Activated CD4-positive, alpha-beta T cell treated with anti-CD3 and anti-CD28 coated beads, Interleukin-2, Interleukin-6, amounts not matched to agents 100 ng/mL and 50 ng/mL, durations not matched to agents 16 hours and 8 hours (primary cell): ENCODE data around the gene PCBP4.
A peak's percentile ranks its signal among the peaks of the same experiment; 100 is the strongest.

ENCODE experiments used
- DNase-seq: peaks from one replicate; pipeline ENCODE4 v3.0.0-alpha.2; 2020

PCBP4 gene

GRCh38 chr3:51954713-51955112 is 12.5 kb downstream of the PCBP4 start:
- no peak for DNase-seq

GRCh38 chr3:51954105-51954504 is 13.1 kb downstream of the PCBP4 start:
- DNase-seq = no peak

DNA sequence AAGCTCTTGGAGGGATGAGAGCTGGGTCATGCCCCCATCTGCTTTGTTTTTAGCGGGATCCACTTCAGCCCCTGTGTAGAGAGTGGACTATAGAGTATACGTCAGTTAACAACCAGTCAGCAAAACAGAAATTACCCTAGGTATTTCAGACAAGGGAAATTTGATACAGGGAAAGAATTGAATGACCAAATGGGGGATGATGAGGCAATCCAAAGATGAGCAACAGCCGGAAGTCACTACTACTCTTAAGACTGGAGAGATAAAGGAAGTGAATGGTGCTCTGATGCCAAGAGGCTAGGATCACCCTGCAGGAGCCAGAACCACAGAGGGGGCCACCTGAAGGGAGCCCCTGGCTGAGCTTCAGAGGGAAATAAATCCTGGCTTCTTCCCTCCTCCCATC is 13.8 kb downstream of the PCBP4 start:
- no peak for DNase-seq

GRCh38 chr3:51950899-51951298 is 16.4 kb downstream of the PCBP4 start:
- no peak for DNase-seq

DNA sequence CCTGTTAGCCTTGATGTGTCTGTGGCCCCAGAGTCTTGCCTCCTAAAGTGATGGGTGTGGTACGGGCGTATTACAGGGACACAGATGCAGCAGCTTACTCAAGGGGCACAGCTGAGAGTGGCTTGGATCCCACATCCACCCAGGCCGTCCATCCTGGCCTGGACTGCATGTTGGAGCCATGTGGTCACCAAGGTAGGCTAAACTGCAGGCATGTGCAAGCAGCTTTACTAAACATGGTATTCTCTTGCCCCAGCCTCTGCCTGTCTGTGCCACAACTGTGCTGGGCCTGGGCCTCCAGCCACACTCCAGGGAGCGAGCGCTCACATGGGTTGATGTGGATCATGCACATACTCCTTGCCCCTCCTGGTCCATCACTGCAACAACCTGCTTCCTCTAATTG is 18.1 kb downstream of the PCBP4 start:
- no peak for DNase-seq

DNA sequence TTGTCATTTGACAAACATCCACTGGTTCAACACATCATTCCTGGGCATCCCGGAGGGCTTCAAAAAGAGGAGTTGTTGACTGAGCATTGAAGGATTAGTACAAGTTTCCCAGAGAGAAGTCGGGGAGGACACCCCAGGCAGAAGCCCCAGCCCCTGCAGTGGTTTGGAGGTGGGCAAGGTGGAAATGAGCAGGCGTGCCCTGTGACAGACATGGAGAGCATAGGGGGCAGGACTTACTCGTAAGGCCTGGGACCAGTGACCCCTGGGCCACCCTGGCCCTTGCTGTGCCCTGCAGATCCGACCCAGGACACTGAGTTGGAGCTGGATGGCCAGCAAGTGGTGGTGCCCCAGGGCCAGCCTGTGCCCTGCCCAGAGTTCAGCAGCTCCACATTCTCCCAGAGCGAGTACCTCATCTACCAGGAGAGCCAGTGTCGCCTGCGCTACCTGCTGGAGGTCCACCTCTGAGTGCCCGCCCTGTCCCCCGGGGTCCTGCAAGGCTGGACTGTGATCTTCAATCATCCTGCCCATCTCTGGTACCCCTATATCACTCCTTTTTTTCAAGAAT is 19.2 kb downstream of the PCBP4 start:
- DNase-seq = no peak

- no peak for DNase-seq
Observed at GRCh38 chr3:51947215-51947900, 19.9 kb downstream of the PCBP4 start.

DNA sequence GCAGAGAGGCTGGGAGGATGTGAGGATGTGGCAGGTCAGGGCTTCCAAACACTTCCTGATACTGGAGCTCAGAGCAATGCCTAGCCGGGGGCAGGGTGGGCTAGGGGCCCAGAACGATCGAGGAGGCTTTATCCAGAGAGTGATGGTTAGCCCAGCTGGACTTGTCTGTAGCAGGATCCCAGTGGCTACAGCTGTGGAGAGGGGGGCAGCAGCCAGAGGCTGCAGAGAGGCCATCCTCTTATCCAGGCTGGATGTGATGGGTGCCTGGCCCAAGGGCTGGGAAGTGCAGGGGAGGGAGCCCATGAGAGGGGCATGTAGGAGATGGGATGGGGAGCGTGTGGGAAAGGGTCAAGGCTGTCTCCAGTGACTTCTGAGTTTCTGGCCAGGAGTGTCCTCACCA is 20.5 kb downstream of the PCBP4 start:
- DNase-seq = no peak

GRCh38 chr3:51945926-51946705 is 21.1 kb downstream of the PCBP4 start:
- no peak for DNase-seq

DNA sequence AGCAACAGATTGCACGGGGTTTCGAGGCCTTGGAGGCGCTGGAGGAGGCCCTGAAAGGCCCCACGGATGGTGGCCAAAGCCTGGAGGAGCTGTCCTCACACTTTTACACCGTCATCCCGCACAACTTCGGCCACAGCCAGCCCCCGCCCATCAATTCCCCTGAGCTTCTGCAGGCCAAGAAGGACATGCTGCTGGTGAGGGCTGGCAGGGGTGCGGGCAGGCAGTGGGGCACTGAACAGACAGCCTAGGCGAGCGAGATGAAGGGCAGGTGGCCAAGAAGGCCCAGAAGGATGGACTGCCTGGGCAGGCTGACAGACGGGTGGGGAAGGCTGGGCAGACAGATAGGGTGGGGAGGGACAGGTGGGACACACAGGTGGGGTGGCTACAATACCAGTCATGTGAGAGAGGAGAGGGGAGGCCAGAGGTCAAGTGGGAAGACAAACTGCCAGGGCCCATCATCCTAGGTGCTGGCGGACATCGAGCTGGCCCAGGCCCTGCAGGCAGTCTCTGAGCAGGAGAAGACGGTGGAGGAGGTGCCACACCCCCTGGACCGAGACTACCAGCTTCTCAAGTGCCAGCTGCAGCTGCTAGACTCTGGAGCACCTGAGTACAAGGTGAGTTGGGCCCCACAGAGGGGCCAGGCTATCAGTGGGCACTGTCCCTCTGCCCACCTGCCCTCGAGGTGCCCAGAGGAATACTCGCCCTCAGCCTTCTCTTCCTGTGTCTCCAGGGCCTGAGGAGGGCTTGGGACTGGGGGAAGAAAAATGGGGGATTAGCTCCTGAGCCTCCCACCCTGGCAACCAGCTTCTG is 22.0 kb downstream of the PCBP4 start:
- no peak for DNase-seq

DNA sequence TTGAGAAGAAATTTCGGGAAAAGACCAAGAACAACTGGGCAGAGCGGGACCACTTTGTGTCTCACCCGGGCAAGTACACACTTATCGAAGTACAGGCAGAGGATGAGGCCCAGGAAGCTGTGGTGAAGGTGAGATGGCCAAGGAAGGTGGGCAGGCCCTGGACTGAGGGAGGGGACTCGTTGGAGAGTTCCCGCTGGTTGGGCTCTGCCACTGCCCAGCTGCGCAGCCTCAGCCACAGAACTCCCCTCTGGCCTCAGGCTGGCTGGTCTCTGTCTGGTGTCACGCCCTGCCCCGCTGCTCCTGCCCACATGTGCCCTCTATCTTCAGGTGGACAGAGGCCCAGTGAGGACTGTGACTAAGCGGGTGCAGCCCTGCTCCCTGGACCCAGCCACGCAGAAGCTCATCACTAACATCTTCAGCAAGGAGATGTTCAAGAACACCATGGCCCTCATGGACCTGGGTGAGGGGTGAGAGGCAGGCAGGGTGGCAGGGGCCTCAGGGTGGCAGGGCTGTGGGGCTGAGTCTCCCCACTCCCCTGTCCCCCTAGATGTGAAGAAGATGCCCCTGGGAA is 22.7 kb downstream of the PCBP4 start:
- no peak for DNase-seq

DNA sequence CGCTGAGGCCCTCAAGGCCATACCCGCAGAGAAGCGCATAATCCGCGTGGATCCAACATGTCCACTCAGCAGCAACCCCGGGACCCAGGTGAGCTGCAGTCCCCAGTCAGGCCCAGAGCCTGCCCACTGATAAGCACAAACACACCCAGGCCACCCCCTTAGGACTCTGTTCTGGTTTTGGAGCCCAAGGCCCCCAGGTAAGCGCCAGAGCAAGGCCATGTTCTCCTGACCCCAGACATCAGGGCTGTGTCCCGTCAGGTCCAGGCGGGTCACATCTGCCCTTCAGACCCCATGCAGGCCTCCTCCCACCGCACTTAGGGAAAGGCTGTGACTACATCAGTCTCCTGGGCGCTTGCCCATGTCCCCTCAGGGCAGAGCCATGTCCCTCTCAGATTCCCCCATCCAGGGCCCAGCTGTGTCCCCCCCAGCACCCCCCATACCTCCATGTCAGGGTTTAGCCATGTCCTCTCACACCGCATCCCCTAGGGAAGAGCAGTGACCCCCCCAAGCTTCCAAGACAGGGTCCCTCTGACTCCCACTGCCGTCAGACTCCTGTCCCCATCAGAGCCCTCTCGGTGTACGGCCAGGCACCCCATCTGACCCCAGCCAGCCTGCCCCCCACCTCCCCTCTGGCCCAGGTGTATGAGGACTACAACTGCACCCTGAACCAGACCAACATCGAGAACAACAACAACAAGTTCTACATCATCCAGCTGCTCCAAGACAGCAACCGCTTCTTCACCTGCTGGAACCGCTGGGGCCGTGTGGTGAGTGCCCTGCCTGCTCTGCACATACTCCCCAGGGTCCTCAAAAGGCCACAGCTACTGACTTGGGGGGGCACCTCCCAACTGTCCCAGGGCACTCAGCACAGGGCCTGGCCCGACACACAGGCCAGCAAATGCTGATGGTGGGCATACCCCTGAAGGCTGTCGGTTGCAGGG is 23.5 kb downstream of the PCBP4 start:
- DNase-seq = no peak

- DNase-seq = peak; percentile 72
Observed at GRCh38 chr3:51942603-51943450, 24.4 kb downstream of the PCBP4 start.

DNA sequence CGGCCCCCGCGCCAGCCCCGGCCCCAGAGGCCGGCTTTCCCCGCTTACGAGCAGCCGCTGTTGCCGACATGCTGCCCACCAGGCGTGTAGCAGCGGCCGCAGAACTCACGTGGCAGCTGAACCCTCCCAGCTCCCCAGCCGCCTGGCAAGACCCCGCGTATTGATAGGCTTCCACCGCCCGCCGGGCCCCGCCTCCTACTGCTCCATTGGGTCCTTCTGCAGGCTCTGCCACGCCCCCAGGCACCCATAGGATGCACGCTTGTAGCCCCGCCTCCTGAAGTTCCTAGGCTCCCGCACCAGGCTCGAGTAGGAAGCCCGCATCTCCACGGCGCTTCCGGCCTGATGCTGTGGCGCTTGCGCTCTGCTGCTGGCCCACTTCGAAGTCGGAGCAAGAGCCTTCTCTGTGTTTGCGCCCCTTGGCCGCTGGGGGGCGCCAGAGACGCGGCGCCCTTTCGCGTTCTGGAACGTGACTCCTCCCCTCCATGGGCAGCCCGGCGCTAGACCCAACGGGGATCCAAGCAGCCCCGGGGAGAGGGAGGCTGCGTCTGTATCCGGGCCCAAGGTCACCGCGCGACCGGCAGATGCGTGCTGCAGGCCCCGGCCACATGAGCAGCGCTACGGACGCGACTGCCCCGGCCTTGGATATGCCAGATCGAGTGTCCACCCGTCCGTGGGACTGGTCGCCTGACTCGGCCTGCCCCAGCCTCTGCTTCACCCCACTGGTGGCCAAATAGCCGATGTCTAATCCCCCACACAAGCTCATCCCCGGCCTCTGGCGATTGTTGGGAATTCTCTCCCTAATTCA is 25.3 kb downstream of the PCBP4 start, which contains the start of the genes PARP3 and RRP9:
TSS of gene PARP3 (plus strand) at position 566 of the 805 bp plus-strand sequence. CDS start 993 bp downstream, outside the sequence.
TSS of gene RRP9 (minus strand) at position 107 of the 805 bp plus-strand sequence. CDS start at position 70, 37 bp downstream.
- peak; percentile 100 for DNase-seq

GRCh38 chr3:51941463-51941797 is 25.8 kb downstream of the PCBP4 start:
- no peak for DNase-seq

- DNase-seq = no peak
Observed at GRCh38 chr3:51940648-51941462, 26.4 kb downstream of the PCBP4 start.

DNA sequence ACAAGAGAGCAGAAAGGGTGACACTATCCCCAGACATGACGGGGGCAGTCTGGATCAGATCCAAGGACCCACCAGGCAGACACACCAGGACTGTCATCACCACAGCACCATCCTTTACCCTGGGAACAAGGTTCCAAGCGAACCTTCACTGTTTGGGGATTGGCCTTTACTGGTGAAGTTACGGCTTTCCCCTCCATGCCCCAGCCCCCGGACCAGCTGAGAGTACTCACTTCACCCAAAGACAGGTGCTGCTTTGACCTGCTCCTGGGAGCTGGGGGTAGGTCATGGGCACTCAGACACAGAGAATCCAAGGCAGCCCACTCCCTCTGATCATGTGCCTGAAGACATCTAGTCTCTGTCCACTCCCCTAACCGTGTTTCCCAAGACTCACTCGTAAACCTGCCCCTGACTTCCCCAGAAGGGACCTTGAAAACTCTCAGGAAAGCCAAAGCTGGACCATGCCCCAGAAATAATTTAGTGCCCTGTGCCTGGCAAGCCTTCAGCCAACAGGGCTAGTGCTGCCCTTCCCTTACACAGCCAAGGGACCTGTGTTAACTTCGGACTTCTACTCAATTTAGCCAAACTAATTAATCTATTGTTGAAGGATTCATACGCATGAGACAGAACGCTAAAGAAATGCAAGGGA is 28.4 kb downstream of the PCBP4 start:
- DNase-seq = no peak
